Measurements from ENCODE around the gene BACE2. TPM values are rescaled to one million over a fixed set of nuclear protein-coding genes. Genes with fewer than 3 reads are reported as not detected.

The BACE2 gene
- total RNA-seq, 2 donors from 2014 or later = 71.9 to 129 TPM

DNA sequence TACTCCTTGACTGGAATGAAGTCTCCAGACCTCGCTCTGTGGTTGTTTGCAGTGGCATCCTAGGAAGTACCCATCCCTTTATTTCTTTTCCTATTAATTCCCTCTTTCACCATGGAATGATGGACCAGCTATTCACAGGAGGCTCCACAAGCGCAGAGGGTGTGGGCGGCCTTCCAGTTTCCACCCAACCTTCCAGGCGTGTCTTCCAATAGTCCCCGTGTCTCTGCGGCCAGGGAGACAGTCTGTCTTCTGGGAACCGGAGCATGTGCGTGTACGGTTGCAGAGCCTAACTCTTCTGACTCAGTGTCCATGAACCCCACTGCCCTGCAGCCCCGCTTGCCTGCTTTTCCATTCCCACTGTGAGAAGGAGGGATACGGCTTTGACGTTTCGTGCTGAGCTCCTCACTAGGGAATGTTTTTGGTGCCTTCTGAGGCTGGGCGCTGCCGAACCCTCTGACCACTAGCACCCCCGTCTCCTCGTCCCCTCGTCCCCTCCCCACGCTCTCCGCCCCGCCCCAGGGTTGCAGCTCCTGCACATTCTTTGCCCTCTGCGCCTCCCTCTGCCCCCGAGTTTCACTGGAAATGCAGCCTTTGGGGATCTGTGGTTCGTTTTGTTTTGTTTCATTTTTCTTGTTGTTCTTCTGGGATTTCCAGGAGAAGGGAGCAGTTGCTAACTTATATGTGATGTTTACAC lies 122.3 kb downstream of the BACE2 start:
- Histone ChIP-seq H3K4me3 (peak overlapping the region; percentile 51), H3K27me3 (replicated peaks; ENCODE audit: insufficient read depth) (no peaks in the 10 kb centered on the region), H3K4me1 (ENCODE audit: control insufficient read depth in 1 of 2, low read depth in 2 of 2) (no peaks in the 10 kb centered on the region), H3K9me3 (no peaks in the 10 kb centered on the region), H3K36me3 (no peaks in the 10 kb centered on the region), H3K27ac (no peak overlapping the region)
- TF ChIP-seq, protein P1, sequence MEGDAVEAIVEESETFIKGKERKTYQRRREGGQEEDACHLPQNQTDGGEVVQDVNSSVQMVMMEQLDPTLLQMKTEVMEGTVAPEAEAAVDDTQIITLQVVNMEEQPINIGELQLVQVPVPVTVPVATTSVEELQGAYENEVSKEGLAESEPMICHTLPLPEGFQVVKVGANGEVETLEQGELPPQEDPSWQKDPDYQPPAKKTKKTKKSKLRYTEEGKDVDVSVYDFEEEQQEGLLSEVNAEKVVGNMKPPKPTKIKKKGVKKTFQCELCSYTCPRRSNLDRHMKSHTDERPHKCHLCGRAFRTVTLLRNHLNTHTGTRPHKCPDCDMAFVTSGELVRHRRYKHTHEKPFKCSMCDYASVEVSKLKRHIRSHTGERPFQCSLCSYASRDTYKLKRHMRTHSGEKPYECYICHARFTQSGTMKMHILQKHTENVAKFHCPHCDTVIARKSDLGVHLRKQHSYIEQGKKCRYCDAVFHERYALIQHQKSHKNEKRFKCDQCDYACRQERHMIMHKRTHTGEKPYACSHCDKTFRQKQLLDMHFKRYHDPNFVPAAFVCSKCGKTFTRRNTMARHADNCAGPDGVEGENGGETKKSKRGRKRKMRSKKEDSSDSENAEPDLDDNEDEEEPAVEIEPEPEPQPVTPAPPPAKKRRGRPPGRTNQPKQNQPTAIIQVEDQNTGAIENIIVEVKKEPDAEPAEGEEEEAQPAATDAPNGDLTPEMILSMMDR (IDR thresholded peaks at IDR 0.05) = no peak
- ATAC-seq (ENCODE audit: insufficient number of reproducible peaks, low FRiP score, low read depth) (no peak), DNase-seq (ENCODE audit: low spot score) (no peak)

DNA sequence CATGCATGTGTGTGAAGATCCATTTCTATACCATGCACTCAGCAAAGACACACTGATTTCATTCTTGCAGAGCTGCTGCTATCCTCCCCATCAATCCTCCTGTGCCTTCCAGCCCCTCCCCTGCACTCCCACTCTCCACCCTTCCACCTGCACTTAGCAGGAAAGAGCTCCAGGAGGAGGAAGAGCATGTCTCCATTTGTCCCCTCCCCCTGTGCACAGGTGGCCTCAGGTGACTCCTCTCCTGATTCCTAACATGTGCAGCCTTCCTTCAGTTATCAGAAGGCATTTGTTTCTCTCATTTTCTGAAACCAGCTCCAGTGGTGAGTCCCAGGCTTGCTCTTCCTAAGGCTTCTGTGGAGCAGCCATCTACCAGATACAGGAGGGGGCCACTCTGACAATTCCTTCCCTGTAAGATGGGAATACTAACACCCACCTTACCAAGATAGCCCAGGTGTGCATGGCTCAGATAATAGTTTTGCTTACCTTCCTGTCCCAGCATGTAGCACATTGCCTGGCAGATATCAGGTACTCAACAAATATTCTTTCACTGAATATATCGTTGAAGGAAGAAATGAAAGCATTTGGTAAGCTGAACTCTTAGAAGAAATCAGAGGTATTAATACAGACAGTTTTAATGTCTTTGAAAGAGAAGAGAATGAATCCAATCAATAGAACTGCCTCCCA lies 126.7 kb downstream of the BACE2 start:
- no peak overlapping the region for H3K27ac ChIP-seq
- H3K27me3 ChIP-seq (replicated peaks; ENCODE audit: insufficient read depth) = no peaks in the 10 kb centered on the region
- H3K4me1 ChIP-seq (ENCODE audit: control insufficient read depth in 1 of 2, low read depth in 2 of 2) = no peaks in the 10 kb centered on the region
- TF ChIP-seq, protein P1 (IDR thresholded peaks at IDR 0.05) = no peak
- H3K4me3 ChIP-seq = no peak overlapping the region
- no peak for DNase-seq (ENCODE audit: low spot score)
- H3K9me3 ChIP-seq = no peaks in the 10 kb centered on the region
- H3K36me3 ChIP-seq = no peaks in the 10 kb centered on the region
- ATAC-seq (ENCODE audit: insufficient number of reproducible peaks, low FRiP score, low read depth) = no peak

DNA sequence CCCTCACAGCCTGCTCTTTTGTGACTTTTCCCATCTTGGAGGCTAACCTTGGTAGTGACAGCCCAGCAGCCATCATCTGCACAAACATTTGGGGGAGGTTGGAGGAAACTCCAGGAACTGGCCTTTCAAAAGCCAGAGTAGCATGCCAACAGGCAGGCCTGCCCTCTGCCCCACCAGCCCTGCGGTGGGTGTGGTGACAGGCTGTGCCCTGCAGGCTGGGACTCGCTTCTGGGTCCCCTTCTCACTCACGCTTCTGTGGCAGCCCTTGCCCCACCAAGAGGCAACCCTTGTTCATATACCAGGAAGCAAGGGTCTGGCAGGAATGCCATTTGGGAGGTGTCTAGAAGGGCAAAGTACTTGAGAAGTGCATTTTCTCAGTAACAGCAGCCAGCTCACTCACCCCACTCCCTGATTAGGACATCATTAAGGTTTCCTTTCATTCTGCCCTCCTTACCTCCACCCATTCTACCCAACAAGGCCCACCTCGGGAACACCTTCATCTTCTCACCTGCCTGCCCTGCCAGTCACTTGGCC lies 127.8 kb downstream of the BACE2 start:
- Histone ChIP-seq H3K4me1 (ENCODE audit: control insufficient read depth in 1 of 2, low read depth in 2 of 2) (no peaks in the 10 kb centered on the region), H3K9me3 (no peaks in the 10 kb centered on the region), H3K27me3 (replicated peaks; ENCODE audit: insufficient read depth) (no peaks in the 10 kb centered on the region), H3K4me3 (no peak overlapping the region), H3K27ac (no peak overlapping the region), H3K36me3 (no peaks in the 10 kb centered on the region)
- DNase-seq (ENCODE audit: low spot score) (no peak), ATAC-seq (ENCODE audit: insufficient number of reproducible peaks, low FRiP score, low read depth) (no peak)
- TF ChIP-seq, protein P1 (IDR thresholded peaks at IDR 0.05) = no peak

DNA sequence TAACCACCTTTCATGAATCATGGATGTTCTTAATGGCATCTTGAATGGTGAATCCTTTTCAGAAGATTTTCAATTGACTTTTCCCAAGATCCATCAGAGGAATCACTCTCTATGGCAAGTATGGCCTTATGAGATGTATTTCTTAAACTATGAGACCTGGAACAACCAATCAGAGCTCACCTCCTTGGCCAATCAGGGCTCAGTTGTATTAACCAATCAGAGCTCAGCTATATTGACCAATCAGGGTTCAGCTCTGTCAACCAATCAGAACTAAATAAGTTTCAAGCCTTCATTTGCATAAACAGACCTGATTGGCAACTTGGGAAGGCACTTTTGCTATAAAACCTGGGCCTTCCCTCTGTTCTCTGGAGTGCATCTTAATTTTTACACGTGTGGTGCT lies 135.0 kb downstream of the BACE2 start:
- no peaks in the 10 kb centered on the region for H3K27me3 ChIP-seq (replicated peaks; ENCODE audit: insufficient read depth)
- TF ChIP-seq, protein P1 (IDR thresholded peaks at IDR 0.05) = no peak
- H3K4me3 ChIP-seq = no peak overlapping the region
- DNase-seq (ENCODE audit: low spot score) (no peak), ATAC-seq (ENCODE audit: insufficient number of reproducible peaks, low FRiP score, low read depth) (no peak)
- H3K27ac ChIP-seq = no peak overlapping the region
- no peaks in the 10 kb centered on the region for H3K9me3 ChIP-seq
- no peaks in the 10 kb centered on the region for H3K4me1 ChIP-seq (ENCODE audit: control insufficient read depth in 1 of 2, low read depth in 2 of 2)
- H3K36me3 ChIP-seq = no peaks in the 10 kb centered on the region

DNA sequence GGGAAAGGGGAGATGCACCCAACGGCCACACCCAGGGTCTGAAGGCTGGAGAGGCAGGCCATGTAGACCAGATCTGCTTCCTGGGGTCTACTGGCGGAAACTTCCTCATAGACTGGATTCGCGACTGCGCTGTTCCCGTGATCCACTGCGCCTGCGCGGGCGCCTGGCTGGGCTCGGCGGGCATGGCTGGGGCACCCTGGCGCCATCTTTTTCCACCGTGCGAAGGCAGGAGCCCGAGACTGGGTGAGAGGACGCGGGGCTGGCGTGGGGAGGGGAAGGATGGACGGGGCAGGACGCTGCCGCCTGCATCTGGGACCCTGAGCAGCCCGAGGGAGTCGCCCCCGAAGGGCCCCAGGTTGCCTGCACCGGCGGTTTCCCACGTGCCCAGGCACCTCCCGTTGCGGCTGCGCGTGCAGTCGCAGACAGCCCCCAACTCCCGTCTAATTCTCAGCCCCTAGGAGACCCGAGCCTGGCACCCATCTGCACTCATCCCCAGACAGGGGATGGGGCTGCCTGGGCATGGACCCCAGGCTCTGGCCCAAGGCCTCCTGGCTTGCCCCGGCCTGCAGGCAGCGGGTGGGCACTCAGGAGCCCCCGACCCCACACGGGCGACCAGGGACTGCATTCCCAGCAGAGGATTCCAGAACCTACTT lies 136.2 kb downstream of the BACE2 start:
- H3K27me3 ChIP-seq (replicated peaks; ENCODE audit: insufficient read depth) = no peaks in the 10 kb centered on the region
- no peak overlapping the region for H3K4me3 ChIP-seq
- no peaks in the 10 kb centered on the region for H3K9me3 ChIP-seq
- no peaks in the 10 kb centered on the region for H3K4me1 ChIP-seq (ENCODE audit: control insufficient read depth in 1 of 2, low read depth in 2 of 2)
- TF ChIP-seq, protein P1 (IDR thresholded peaks at IDR 0.05) = no peak
- DNase-seq (ENCODE audit: low spot score) (no peak), ATAC-seq (ENCODE audit: insufficient number of reproducible peaks, low FRiP score, low read depth) (no peak)
- H3K36me3 ChIP-seq = no peaks in the 10 kb centered on the region
- no peak overlapping the region for H3K27ac ChIP-seq
